ENCODE results near the gene TTC36. TPM values are rescaled to one million over a fixed set of nuclear protein-coding genes. Genes with fewer than 3 reads are reported as not detected.

TTC36 gene
- total and polyA plus RNA-seq, 2 of the 13 experiments (the other 11 are each of a cell fraction or from before 2014, with no cell fraction given) = 0.13 to 0.40 TPM

DNA sequence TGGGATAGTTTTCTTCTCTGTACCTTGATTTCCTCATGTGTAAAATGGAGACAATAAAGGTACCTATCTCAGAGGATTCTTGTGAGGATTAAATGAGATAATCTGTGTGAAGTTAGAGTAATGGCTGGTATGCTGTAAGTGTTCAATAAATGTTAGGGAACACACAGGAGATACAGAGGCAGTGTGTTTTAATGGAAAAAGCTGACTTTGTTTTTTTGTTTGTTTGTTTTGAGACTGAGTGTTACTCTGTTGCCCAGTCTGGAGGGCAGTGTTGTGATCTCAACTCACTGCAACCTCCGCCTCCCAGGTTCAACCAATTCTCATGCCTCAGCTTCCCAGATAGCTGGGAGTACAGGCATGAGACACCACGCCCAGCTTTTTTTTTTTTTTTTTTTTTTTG is 42.4 kb downstream of the TTC36 start:
- H2AFZ ChIP-seq (ENCODE audit: low read length) = no peak overlapping the region
- in situ Hi-C loops (cut with HindIII; ENCODE audit: extremely low pct_ligation_motif_present, low pct_unique_long_range_greater_than_20kb) = loop anchor here (5.0 kb wide), 1 partner anchor 37 kb away; the partner anchor contains the start of gene TMEM25
- POLR2A ChIA-PET = no interaction called here

More for the DNA sequence above, 42.4 kb downstream of the TTC36 start:
- 80% methylated on average over 2 of the region's 2 CpGs for WGBS (ENCODE audit: low lambda C conversion rate)
- intact Hi-C loops (cut with micrococcal nuclease; ENCODE audit: unreplicated experiment) = loop anchor here (5.0 to 10.0 kb wide), 2 partner anchors 38 to 85 kb away; partner anchors contain the start of gene PHLDB1
- no peak overlapping the region for H3K27ac ChIP-seq (ENCODE audit: extremely low read length, insufficient read depth, low read length)
- no peak overlapping the region for H3K4me3 ChIP-seq (replicated peaks in 1 of 3; ENCODE audit: insufficient read depth in 1 of 3, low read depth in 2 of 3, low read length in 3 of 3)
- H3K79me2 ChIP-seq (ENCODE audit: insufficient read depth, low read length) = peaks cover 25% of the 10 kb centered on the region
- H3K9me3 ChIP-seq (ENCODE audit: low read length) = no peaks in the 10 kb centered on the region
- H3K9ac ChIP-seq (ENCODE audit: insufficient read depth, low read depth, low read length) = no peak overlapping the region
- H3K36me3 ChIP-seq (replicated peaks in 1 of 2; ENCODE audit: control insufficient read depth in 1 of 2, insufficient read depth in 2 of 2, low read length in 2 of 2) = no peaks in the 10 kb centered on the region; a peak in 1 of 5 replicates
- H4K20me1 ChIP-seq (ENCODE audit: insufficient read depth, low read length) = peaks cover 16% of the 10 kb centered on the region
- BruUV-seq (replicated peaks) = no TSS peak
- H3K27me3 ChIP-seq (ENCODE audit: control insufficient read depth in 1 of 2, insufficient read depth in 2 of 2, low read length in 2 of 2) = no peaks in the 10 kb centered on the region; a peak in 1 of 5 replicates
- TF ChIP-seq MYNN (CRISPR knock-in tag; IDR thresholded peaks at IDR 0.05; ENCODE audit: low read depth) (no peak), HINFP (CRISPR knock-in tag; IDR thresholded peaks at IDR 0.05; ENCODE audit: low read depth) (no peak), ZBTB21 (CRISPR knock-in tag; IDR thresholded peaks at IDR 0.05) (no peak), POLR2AphosphoS5 (IDR thresholded peaks at IDR 0.05; ENCODE audit: low read depth, low read length) (no peak), PAWR (CRISPR knock-in tag; IDR thresholded peaks at IDR 0.05; ENCODE audit: borderline replicate concordance) (no peak), DRAP1 (CRISPR knock-in tag; IDR thresholded peaks at IDR 0.05) (no peak), TCF7 (IDR thresholded peaks at IDR 0.05; ENCODE audit: low read depth) (no peak), ZNF724P (CRISPR knock-in tag; IDR thresholded peaks at IDR 0.05; ENCODE audit: borderline replicate concordance) (no peak), SETDB1 (CRISPR knock-in tag; IDR thresholded peaks at IDR 0.05; ENCODE audit: borderline replicate concordance) (no peak), KLF11 (CRISPR knock-in tag; IDR thresholded peaks at IDR 0.05) (no peak), ZNF33B (CRISPR knock-in tag; IDR thresholded peaks at IDR 0.05) (no peak)
- TF ChIP-seq, protein P1, sequence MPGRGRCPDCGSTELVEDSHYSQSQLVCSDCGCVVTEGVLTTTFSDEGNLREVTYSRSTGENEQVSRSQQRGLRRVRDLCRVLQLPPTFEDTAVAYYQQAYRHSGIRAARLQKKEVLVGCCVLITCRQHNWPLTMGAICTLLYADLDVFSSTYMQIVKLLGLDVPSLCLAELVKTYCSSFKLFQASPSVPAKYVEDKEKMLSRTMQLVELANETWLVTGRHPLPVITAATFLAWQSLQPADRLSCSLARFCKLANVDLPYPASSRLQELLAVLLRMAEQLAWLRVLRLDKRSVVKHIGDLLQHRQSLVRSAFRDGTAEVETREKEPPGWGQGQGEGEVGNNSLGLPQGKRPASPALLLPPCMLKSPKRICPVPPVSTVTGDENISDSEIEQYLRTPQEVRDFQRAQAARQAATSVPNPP (CRISPR knock-in tag; IDR thresholded peaks at IDR 0.05) = no peak
- ATAC-seq (no peak), DNase-seq (ENCODE audit: low spot score) (no peak), FAIRE-seq (no peak)
- H3K4me2 ChIP-seq (ENCODE audit: low read depth, low read length) = no peak overlapping the region
- H3K4me1 ChIP-seq (ENCODE audit: insufficient read depth, low read length) = peaks cover 42% of the 10 kb centered on the region
- CTCF ChIA-PET (ENCODE audit: low intra/inter-chr PET ratio, low total read pairs) = no interaction called here

All from HepG2 (cell line).